Thymus (tissue), 11 donors: ENCODE measurements around the gene IL20RA. TPM values are rescaled to one million over a fixed set of nuclear protein-coding genes. Genes with fewer than 3 reads are reported as not detected.

Experiments used
- DNase-seq, 9 donors: peaks; one replicate each; pipeline ENCODE4 v3.0.0-alpha.2; 2013; ENCODE audit warnings: low spot score in 9 of 9, low read depth in 6 of 9, missing footprints in 1 of 9
- H3K27ac ChIP-seq, 2 donors: one replicate each; pipeline ENCODE4 v1.5.1; 2013; ENCODE audit warnings: control low read depth in 1 of 2, low read depth in 1 of 2, low read length in 1 of 2, mild to moderate bottlenecking in 1 of 2, moderate library complexity in 1 of 2
- H3K27me3 ChIP-seq, 2 donors: one replicate each; pipeline ENCODE4 v1.5.1; 2013; ENCODE audit warnings: low read length in 1 of 2; ENCODE audit not compliant: control insufficient read depth in 2 of 2, insufficient read depth in 1 of 2
- H3K36me3 ChIP-seq, 2 donors: one replicate each; pipeline ENCODE4 v1.5.1; 2013; ENCODE audit warnings: low read length in 1 of 2, mild to moderate bottlenecking in 1 of 2, moderate library complexity in 1 of 2; ENCODE audit not compliant: control insufficient read depth in 2 of 2, insufficient read depth in 2 of 2
- H3K4me1 ChIP-seq, 2 donors: one replicate each; pipeline ENCODE4 v1.5.1; 2013; ENCODE audit warnings: low read length in 2 of 2; ENCODE audit not compliant: control insufficient read depth in 2 of 2, insufficient read depth in 2 of 2
- H3K4me3 ChIP-seq, 2 donors: one replicate each; pipeline ENCODE4 v1.5.1; 2013; ENCODE audit warnings: low read length in 2 of 2, control low read depth in 1 of 2, mild to moderate bottlenecking in 1 of 2
- H3K9me3 ChIP-seq, 2 donors: one replicate each; pipeline ENCODE4 v1.5.1; 2013; ENCODE audit warnings: low read length in 1 of 2, mild to moderate bottlenecking in 1 of 2; ENCODE audit not compliant: control insufficient read depth in 2 of 2, insufficient read depth in 1 of 2
- WGBS: extraction: QIAGEN DNeasy Blood & Tissue Kit; methylation state at CpG from one replicate; pipeline ENCODE4 v1.1.7; 2013; 5-methylcytosine and 5-hydroxymethylcytosine counted together
- polyA plus RNA-seq: library from polyadenylated mRNA; stranded (reverse); fragments of 200-250 nt; gene quantifications from one replicate; pipeline ENCODE4 v1.2.3, GENCODE V29; 2013
- total RNA-seq: library from RNA; stranded (reverse); fragments of 120-200 nt; gene quantifications from one replicate; pipeline ENCODE4 v1.2.4, GENCODE V29; 2013
- donor health status: healthy.

IL20RA gene
- total and polyA plus RNA-seq, 2 donors, result 2.6 to 3.4 TPM

DNA sequence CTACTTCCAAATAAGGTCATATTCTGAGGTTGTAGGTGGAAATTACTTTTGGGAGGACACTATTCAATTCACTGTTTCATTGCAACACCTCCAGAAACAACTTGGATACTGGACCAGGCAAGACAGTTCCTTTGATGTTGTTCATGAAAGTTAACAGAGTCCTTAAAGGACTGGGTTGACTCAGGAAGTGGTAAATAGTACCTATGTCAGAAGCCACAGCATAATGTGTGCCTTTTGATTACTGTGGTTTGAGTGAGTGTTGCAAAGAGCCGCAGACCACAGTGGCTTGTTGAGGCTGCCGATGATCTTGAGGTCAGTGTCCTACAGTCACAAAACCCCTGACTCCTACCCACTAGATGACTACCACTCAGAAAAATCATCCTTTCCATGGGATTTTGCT, 10.9 kb downstream of the IL20RA start:
- no peak overlapping the region for H3K4me3 ChIP-seq
- peak in 2 of 9 donors; percentile 17 to 48 for DNase-seq
- H3K27me3 ChIP-seq, result peaks cover 5 to 26% of the 10 kb centered on the region in 2 donors
- WGBS, result 9% methylated on average over 2 of the region's 2 CpGs
- H3K27ac ChIP-seq, result no peak overlapping the region
- H3K36me3 ChIP-seq, result no peaks in the 10 kb centered on the region
- H3K9me3 ChIP-seq, result no peaks in the 10 kb centered on the region
- peaks cover 0 to 3% of the 10 kb centered on the region in 2 donors for H3K4me1 ChIP-seq

- H3K27me3 ChIP-seq, result peaks cover 0 to 14% of the 10 kb centered on the region in 2 donors
- H3K4me3 ChIP-seq, result no peak overlapping the region
- peaks cover 0 to 3% of the 10 kb centered on the region in 2 donors for H3K4me1 ChIP-seq
- 90% methylated on average over 3 of the region's 3 CpGs for WGBS
- no peaks in the 10 kb centered on the region for H3K36me3 ChIP-seq
- DNase-seq, result no peak
- H3K9me3 ChIP-seq, result no peaks in the 10 kb centered on the region
- H3K27ac ChIP-seq, result no peak overlapping the region
These were observed 13.6 kb downstream of the IL20RA start for GRCh38 chr6:137031122-137031521.

GRCh38 chr6:137028912-137029311, 15.9 kb downstream of the IL20RA start:
- H3K9me3 ChIP-seq, result no peaks in the 10 kb centered on the region
- peaks cover 0 to 2% of the 10 kb centered on the region in 2 donors for H3K4me1 ChIP-seq
- H3K36me3 ChIP-seq, result no peaks in the 10 kb centered on the region
- 49% methylated on average over 2 of the region's 2 CpGs for WGBS
- no peak overlapping the region for H3K27ac ChIP-seq
- peaks cover 0 to 19% of the 10 kb centered on the region in 2 donors for H3K27me3 ChIP-seq
- H3K4me3 ChIP-seq, result no peak overlapping the region
- DNase-seq, result no peak

DNA sequence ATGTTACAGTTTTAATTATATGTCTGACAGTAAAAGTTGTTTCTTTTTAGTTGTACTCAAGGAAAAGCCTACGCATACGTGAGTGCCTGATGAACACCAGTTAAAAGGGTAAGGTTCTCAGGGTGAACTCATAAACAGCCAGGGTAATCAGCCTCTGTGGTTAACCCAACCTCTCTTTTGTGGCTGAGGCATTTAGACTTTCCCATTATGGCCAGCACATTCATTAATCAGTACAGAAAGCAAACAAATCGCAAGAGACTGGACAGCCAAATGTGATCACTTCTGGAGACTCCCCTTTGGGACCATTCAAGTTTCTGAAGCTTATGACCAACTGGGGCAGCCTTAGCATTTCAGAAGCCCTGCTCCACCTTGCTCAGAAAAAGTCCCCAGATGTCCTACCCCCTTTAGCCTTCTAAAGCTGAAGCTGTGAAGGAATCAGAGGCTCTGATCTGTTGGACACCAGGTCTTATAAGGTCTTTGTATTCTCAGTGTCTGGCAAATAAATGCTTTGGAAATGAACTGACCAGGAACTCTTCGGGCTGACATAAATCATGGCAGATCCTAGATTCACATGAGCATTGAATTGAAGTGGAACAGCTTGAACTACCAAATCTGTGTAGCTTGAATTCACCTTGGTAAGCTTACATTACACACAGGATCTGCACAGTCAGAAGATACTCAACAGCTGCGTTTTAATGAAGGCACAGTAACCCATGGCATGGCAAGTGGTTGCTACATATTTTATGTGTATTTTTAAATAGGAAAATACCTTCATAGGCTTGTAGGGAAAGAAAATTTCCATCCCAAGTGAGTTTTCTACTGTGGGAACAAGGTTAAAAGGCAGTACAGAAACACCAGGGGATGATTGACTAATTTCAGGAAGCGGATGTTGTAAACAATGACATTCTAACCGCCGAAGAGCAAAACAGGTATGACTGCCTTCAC, 18.7 kb downstream of the IL20RA start:
- Histone ChIP-seq H3K27me3 (peaks cover 0 to 22% of the 10 kb centered on the region in 2 donors), H3K9me3 (no peaks in the 10 kb centered on the region), H3K4me3 (no peak overlapping the region), H3K4me1 (no peaks in the 10 kb centered on the region), H3K27ac (no peak overlapping the region), H3K36me3 (no peaks in the 10 kb centered on the region)
- DNase-seq, result no peak
- WGBS, result 68% methylated on average over 8 of the region's 8 CpGs

GRCh38 chr6:137024237-137024990, 20.4 kb downstream of the IL20RA start:
- DNase-seq, result no peak
- H3K27me3 ChIP-seq, result peaks cover 0 to 22% of the 10 kb centered on the region in 2 donors
- 91% methylated on average over 3 of the region's 3 CpGs for WGBS
- H3K4me3 ChIP-seq, result no peak overlapping the region
- H3K9me3 ChIP-seq, result no peaks in the 10 kb centered on the region
- H3K4me1 ChIP-seq, result no peaks in the 10 kb centered on the region
- no peaks in the 10 kb centered on the region for H3K36me3 ChIP-seq
- H3K27ac ChIP-seq, result no peak overlapping the region

DNA sequence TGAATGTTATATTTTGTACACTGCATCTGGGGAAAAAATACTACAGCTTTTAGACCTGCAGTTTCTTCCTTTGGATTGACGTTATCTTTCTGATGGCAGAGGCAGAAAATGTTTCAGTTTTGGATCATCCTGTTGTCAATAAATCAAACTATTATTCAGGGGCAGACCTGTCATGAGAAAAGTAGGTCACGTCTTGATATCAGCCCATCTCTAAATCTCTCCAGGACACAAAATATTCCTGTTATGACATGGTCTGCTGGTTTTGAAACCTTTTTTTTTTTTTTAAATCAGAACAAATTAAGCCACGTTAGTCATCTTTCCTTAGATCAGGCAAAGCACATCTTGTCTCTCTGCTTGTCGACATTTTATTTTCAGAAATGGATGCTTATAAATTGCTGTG, 24.0 kb downstream of the IL20RA start:
- H3K27me3 ChIP-seq, result peaks cover 0 to 19% of the 10 kb centered on the region in 2 donors
- no peaks in the 10 kb centered on the region for H3K36me3 ChIP-seq
- no peaks in the 10 kb centered on the region for H3K4me1 ChIP-seq
- no peak overlapping the region for H3K4me3 ChIP-seq
- no peaks in the 10 kb centered on the region for H3K9me3 ChIP-seq
- WGBS, result 93% methylated on average over 4 of the region's 4 CpGs
- H3K27ac ChIP-seq, result no peak overlapping the region
- DNase-seq, result no peak

DNA sequence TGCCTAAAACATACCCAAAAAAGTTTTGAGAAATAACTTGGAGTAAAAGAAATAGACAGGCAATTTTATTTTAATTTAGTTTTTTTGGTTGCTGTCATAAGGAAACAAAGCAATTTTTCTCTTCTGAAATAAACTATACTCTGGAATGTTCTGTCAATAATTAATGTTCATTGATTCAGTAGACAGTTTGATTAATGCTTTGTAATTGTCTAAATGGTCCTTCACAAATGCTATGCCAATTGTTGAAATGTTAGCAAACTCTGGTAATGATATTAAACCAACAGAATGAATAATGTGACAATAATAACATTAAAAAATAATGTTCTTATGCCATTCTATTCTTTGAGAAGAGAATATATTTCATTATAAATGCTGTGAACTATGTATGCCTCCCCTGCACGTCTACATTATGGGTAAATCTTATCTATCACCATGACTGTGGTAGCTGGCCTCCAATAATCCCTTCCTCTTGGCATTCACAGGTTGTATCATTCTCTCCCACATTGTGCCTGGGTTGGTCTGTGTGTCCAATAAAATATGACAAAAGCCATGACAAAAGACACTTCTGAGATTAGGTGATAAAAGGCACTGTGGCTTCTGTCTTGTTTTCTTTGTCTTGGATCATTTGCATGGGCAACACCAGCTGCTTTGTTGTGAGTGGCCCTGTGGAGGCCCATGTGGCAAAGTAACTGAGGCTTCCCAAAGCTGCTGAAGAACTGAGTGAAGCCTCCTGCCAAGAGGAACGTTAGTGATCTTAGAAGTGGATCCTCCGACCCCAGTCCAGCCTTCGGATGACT, 25.1 kb downstream of the IL20RA start:
- Histone ChIP-seq H3K36me3 (no peaks in the 10 kb centered on the region), H3K27me3 (peaks cover 0 to 17% of the 10 kb centered on the region in 2 donors), H3K4me3 (no peak overlapping the region), H3K4me1 (no peaks in the 10 kb centered on the region), H3K27ac (no peak overlapping the region), H3K9me3 (no peaks in the 10 kb centered on the region)
- no peak for DNase-seq
- WGBS, result 57% methylated on average over 4 of the region's 4 CpGs

DNA sequence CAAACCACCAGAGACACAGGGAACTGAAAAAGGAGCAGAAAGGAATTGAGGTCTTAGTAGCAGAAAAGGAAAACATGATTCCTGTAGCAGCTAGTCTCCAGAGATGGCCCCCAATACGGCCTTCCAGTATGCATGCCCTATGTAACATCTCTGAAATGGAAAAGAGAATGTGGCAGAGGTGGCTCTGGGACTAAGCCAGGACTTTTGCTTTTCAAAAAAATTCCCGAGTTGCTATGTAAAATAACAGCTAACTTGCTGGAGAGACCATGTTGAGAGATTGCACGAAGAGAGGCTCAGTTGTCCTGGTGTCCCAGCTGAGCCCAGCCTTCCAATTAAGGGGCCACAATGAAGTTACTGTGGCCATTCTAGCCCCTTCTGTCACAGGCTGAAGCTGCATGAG, 27.7 kb downstream of the IL20RA start:
- no peak overlapping the region for H3K27ac ChIP-seq
- 90% methylated on average over 3 of the region's 3 CpGs for WGBS

More for the DNA sequence above, 27.7 kb downstream of the IL20RA start:
- Histone ChIP-seq H3K4me3 (no peak overlapping the region), H3K9me3 (no peaks in the 10 kb centered on the region), H3K4me1 (no peaks in the 10 kb centered on the region), H3K27me3 (peaks cover 0 to 12% of the 10 kb centered on the region in 2 donors), H3K36me3 (no peaks in the 10 kb centered on the region)
- no peak for DNase-seq
